AG09319 (cell line): ENCODE measurements around the gene PRR23E.

Source experiments
- DNase-seq: peaks from one replicate; pipeline ENCODE4 v3.0.0-alpha.2; 2010; ENCODE audit warnings: low read depth; ENCODE audit errors: extremely low read depth
- CTCF ChIP-seq: IDR thresholded peaks from 2 replicates; pipeline ENCODE4 v1.5.1; 2011; ENCODE audit warnings: low read depth, mild to moderate bottlenecking, inconsistent platforms, low read length, moderate library complexity

Gene PRR23E

GRCh38 chr3:127222163-127222562, 29.2 kb downstream of the PRR23E start:
- DNase-seq, result no peak
- no peak for TF ChIP-seq CTCF

DNA sequence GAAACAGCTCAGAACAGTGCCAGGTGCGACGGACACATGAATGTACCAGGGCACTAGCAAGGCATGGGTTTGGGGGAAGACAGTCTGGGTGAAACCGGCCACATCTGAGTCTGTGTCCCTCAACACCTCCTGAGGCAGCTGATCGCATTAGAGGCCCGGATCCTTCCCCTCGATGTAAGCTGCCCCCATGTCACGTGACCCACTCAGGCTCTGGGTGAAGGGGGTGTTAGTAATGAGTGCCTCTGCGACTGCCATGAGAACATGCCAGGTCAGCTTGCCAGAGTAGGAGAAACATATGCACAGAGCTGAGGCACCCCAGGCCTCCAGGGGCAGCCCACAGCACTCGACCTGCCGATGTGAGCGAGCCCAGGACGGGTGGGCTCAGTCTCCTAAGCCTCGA, 29.7 kb downstream of the PRR23E start:
- TF ChIP-seq CTCF, result no peak
- DNase-seq, result no peak

DNA sequence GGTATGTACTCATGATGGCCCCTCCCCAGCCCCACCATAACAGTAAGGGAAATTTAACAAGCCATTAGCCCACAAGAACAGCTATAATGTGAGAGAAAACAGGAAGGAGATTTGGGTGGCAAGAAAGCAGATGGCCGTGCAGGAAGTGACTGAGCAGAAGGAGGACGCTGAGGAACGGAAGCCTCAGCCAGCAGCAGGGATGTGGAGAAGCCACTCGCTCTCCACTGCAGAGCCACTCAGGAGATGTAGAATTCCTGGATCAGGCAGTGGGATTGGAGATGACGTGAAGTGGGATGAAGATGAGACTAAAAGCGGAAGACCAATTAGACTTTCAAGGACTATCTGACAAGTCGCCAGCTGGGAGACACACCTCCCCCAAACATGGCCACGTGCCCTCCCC, 31.2 kb downstream of the PRR23E start:
- no peak for TF ChIP-seq CTCF
- no peak for DNase-seq

DNA sequence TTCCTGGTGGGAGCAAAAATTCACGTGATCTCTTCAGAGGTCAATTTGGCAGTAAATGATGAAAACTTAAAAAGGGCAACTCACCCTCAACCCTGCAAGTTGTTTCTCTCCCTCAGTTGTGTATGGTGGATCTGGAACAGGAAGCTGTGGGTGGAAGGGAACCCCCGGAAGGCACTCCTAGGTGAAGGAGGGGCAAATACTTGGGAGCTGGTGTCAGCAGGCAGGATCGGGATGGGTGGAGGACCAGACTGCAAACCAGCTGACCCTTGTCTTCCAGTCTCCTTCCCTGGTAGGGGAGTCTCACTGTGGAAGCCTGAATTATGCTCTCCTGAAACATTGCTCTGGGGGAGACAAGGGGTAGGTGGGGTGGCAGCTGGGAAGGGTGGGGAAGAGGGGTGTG, 33.5 kb downstream of the PRR23E start:
- no peak for DNase-seq
- no peak for TF ChIP-seq CTCF

DNA sequence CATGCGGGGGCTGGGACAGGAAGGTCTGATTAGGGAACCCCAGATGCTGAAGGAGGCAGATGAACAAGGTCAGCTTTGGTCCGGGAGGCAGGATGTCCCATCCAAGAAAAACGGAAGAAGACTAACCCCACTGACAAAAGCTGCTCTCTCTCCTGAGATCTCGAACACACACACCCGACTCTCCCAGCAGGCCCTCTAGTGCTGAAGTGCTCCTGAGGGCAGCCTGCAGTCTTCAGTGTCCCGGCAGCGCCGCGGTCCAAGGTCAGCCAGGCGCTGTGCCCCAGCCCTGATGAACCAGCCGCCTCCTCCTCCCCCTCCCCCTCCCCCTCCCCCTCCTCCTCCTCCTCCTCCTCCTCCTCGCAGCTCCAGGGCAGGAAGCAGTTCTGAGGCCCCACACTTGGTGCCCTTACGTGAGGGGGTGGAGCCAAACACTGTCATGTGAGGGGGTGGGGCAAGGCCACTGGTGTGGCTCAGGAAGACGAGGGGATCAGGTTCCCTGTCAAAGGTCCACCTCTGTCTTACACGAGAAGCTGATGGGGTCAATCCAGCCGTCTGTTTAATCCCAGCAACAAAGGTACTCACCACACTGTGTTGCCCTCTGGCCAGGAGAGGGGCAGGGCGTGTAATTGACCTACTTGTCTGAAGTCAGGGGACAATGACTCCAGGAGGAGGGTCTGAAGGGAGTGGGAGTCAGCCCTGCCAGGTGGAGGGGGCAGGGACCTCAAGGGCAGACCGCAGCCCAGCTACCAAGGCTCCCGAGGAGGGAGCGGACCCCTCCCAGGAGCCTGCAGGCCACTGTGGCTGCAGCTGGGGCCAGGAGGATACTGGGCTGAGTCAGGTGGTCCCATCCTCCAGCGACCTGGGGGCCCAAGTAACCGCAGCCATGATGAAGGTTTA, 34.3 kb downstream of the PRR23E start:
- TF ChIP-seq CTCF, result no peak
- DNase-seq, result no peak

DNA sequence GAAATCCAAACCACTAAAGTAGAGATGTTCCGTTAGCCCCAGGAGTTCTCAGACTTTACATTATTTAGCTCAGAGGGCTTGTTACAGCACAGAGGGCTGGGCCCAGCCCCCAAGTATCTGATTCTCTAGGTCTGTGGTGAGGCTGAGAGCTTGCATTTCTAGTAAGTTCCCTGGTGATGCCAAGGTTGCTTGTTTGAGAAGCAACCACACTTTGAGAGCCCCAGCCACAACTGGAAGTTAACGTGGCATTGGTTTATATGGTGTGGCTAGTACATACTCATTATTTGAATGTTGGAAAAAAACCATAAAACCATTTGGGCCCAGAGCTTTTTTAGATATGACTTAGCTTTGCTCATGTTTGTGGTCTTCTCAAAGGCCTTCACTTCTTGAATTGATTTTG, 35.9 kb downstream of the PRR23E start:
- DNase-seq, result no peak
- TF ChIP-seq CTCF, result no peak

- DNase-seq, result no peak
- TF ChIP-seq CTCF, result no peak
Observed at GRCh38 chr3:127233371-127233770, 40.4 kb downstream of the PRR23E start.
